ENCODE results near the gene CCDC6. TPM values are rescaled to one million over a fixed set of nuclear protein-coding genes. Genes with fewer than 3 reads are reported as not detected.

The CCDC6 gene
- total RNA-seq, 4 donors from 2014 or later, result 53.2 to 72.4 (median 66.4) TPM

DNA sequence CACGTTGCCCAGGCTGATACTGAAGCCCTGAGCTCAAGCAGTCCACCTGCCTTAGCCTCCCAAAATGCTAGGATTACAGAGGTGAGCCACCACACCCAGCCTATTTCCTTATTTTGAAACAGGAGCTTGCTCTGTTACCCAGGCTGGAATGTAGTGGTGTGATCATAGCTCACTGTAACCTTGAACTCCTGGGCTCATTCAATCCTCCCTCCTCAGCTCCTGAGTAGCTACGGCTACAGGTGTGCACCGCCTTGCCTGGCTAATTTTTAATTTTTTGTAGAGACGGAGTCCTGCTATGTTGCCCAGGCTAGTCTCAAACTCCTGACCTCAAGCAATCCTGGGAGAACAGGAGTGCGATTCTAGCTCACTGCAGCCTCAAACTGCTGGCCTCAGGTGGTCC lies 164.8 kb downstream of the CCDC6 start:
- Histone ChIP-seq H3K4me1 (no peaks in the 10 kb centered on the region), H3K4me3 (no peak overlapping the region), H3K36me3 (no peaks in the 10 kb centered on the region), H3K27me3 (no peaks in the 10 kb centered on the region), H3K27ac (no peak overlapping the region), H3K9me3 (no peaks in the 10 kb centered on the region)
- TF ChIP-seq, protein P1, sequence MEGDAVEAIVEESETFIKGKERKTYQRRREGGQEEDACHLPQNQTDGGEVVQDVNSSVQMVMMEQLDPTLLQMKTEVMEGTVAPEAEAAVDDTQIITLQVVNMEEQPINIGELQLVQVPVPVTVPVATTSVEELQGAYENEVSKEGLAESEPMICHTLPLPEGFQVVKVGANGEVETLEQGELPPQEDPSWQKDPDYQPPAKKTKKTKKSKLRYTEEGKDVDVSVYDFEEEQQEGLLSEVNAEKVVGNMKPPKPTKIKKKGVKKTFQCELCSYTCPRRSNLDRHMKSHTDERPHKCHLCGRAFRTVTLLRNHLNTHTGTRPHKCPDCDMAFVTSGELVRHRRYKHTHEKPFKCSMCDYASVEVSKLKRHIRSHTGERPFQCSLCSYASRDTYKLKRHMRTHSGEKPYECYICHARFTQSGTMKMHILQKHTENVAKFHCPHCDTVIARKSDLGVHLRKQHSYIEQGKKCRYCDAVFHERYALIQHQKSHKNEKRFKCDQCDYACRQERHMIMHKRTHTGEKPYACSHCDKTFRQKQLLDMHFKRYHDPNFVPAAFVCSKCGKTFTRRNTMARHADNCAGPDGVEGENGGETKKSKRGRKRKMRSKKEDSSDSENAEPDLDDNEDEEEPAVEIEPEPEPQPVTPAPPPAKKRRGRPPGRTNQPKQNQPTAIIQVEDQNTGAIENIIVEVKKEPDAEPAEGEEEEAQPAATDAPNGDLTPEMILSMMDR (IDR thresholded peaks at IDR 0.05), result no peak
- no peak for TF ChIP-seq POLR2A (IDR thresholded peaks at IDR 0.05)
- intact Hi-C loops (cut with DNase I; ENCODE audit: low total_unique reads), result no loop called here
- no peak for DNase-seq

- TF ChIP-seq POLR2A (IDR thresholded peaks at IDR 0.05), result no peak
- TF ChIP-seq, protein P1 (IDR thresholded peaks at IDR 0.05), result no peak
- Histone ChIP-seq H3K4me3 (no peak overlapping the region), H3K9me3 (no peaks in the 10 kb centered on the region), H3K36me3 (no peaks in the 10 kb centered on the region), H3K27me3 (no peaks in the 10 kb centered on the region), H3K27ac (no peak overlapping the region), H3K4me1 (no peaks in the 10 kb centered on the region)
- intact Hi-C loops (cut with DNase I; ENCODE audit: low total_unique reads), result no loop called here
- no peak for DNase-seq
These were observed 165.3 kb downstream of the CCDC6 start for GRCh38 chr10:59741048-59741447.

Other genes with a start within 250 kb of the CCDC6 start
- gene SLC16A9, start 196.7 kb downstream of the CCDC6 start, total RNA-seq, result 10 to 100 TPM; 10.5 to 63.0 (median 15.9) TPM
- gene MRLN, start 153.1 kb downstream of the CCDC6 start, total RNA-seq, result under 1 TPM in 1 of 4 donors, not detected in 3; 0.35 TPM